Panc1 (cell line): ENCODE measurements around the gene GARS1.

Source experiments
- SIN3A ChIP-seq: IDR thresholded peaks from 2 replicates; pipeline ENCODE4 v1.6.1; 2012; ENCODE audit warnings: low read depth, mild to moderate bottlenecking, low read length, moderate library complexity, borderline replicate concordance; ENCODE audit not compliant: insufficient read depth
- TF ChIP-seq, protein P1 (sequence below): fragments of 450-650 bp; IDR thresholded peaks from 2 replicates; pipeline ENCODE4 v1.5.1; 2017; ENCODE audit warnings: mild to moderate bottlenecking
- TF ChIP-seq, protein P2 (sequence below), 2 experiments: IDR thresholded peaks; 2 replicates each; pipeline ENCODE4 v1.6.1; 2011 to 2012; ENCODE audit warnings: low read depth in 2 of 2, control low read depth in 1 of 2, low read length in 1 of 2, mild to moderate bottlenecking in 1 of 2, moderate library complexity in 1 of 2; ENCODE audit not compliant: insufficient read depth in 1 of 2

- TF ChIP-seq, protein P1, sequence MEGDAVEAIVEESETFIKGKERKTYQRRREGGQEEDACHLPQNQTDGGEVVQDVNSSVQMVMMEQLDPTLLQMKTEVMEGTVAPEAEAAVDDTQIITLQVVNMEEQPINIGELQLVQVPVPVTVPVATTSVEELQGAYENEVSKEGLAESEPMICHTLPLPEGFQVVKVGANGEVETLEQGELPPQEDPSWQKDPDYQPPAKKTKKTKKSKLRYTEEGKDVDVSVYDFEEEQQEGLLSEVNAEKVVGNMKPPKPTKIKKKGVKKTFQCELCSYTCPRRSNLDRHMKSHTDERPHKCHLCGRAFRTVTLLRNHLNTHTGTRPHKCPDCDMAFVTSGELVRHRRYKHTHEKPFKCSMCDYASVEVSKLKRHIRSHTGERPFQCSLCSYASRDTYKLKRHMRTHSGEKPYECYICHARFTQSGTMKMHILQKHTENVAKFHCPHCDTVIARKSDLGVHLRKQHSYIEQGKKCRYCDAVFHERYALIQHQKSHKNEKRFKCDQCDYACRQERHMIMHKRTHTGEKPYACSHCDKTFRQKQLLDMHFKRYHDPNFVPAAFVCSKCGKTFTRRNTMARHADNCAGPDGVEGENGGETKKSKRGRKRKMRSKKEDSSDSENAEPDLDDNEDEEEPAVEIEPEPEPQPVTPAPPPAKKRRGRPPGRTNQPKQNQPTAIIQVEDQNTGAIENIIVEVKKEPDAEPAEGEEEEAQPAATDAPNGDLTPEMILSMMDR, result no peak; the same call in 1 of the 2 replicates
- TF ChIP-seq, protein P2, sequence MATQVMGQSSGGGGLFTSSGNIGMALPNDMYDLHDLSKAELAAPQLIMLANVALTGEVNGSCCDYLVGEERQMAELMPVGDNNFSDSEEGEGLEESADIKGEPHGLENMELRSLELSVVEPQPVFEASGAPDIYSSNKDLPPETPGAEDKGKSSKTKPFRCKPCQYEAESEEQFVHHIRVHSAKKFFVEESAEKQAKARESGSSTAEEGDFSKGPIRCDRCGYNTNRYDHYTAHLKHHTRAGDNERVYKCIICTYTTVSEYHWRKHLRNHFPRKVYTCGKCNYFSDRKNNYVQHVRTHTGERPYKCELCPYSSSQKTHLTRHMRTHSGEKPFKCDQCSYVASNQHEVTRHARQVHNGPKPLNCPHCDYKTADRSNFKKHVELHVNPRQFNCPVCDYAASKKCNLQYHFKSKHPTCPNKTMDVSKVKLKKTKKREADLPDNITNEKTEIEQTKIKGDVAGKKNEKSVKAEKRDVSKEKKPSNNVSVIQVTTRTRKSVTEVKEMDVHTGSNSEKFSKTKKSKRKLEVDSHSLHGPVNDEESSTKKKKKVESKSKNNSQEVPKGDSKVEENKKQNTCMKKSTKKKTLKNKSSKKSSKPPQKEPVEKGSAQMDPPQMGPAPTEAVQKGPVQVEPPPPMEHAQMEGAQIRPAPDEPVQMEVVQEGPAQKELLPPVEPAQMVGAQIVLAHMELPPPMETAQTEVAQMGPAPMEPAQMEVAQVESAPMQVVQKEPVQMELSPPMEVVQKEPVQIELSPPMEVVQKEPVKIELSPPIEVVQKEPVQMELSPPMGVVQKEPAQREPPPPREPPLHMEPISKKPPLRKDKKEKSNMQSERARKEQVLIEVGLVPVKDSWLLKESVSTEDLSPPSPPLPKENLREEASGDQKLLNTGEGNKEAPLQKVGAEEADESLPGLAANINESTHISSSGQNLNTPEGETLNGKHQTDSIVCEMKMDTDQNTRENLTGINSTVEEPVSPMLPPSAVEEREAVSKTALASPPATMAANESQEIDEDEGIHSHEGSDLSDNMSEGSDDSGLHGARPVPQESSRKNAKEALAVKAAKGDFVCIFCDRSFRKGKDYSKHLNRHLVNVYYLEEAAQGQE (IDR thresholded peaks at IDR 0.05; ENCODE audit: insufficient read depth in 1 of 2, low read depth in 2 of 2, low read length in 1 of 2), result no peak
- no peak for TF ChIP-seq SIN3A
Measured at GRCh38 chr7:30625283-30625682, 30.6 kb downstream of the GARS1 start.
